Transverse colon (tissue), 4 donors: ENCODE results near the gene UTP11. TPM values are rescaled to one million over a fixed set of nuclear protein-coding genes. Genes with fewer than 3 reads are reported as not detected.
A peak's percentile ranks its signal among the peaks of the same experiment; 100 is the strongest.

ENCODE experiments used
- DNase-seq: peaks from one replicate; pipeline ENCODE4 v3.0.0-alpha.2; 2019
- H3K27ac ChIP-seq, 4 donors: fragments of 200-600 bp; sonication (generic); 2 replicates each; pipeline ENCODE4 v1.5.1; 2016 to 2018; ENCODE audit warnings: inconsistent platforms in 4 of 4
- H3K27me3 ChIP-seq: fragments of 200-600 bp; sonication (generic); 2 replicates; pipeline ENCODE4 v1.5.1; 2017; ENCODE audit warnings: inconsistent platforms
- H3K36me3 ChIP-seq, 4 donors: fragments of 200-600 bp; sonication (generic); 2 replicates each; pipeline ENCODE4 v1.5.1; 2017 to 2019; ENCODE audit warnings: inconsistent platforms in 4 of 4
- H3K4me1 ChIP-seq, 4 donors: fragments of 200-600 bp; sonication (generic); 2 replicates each; pipeline ENCODE4 v1.5.1; 2017 to 2020; ENCODE audit warnings: inconsistent platforms in 4 of 4
- H3K4me3 ChIP-seq, 4 donors: fragments of 200-600 bp; sonication (generic); 1 replicate in 1 of 4; 2 replicates in 3 of 4; pipeline versions ENCODE4 v1.5.1 to v1.6.1; 2017 to 2019; ENCODE audit warnings: inconsistent platforms in 4 of 4
- H3K9me3 ChIP-seq, 2 donors: fragments of 200-600 bp; sonication (generic); 2 replicates each; pipeline ENCODE4 v1.5.1; 2017 to 2019; ENCODE audit warnings: inconsistent platforms in 2 of 2
- EP300 ChIP-seq: sonication (generic); formaldehyde crosslinking; IDR thresholded peaks from one replicate; pipeline ENCODE4 v1.6.1; 2017; ENCODE audit warnings: antibody characterized with exemption, low read depth
- POLR2A ChIP-seq: fragments of 450-650 bp; IDR thresholded peaks from one replicate; pipeline ENCODE4 v1.6.1; 2016; ENCODE audit warnings: antibody characterized with exemption, mild to moderate bottlenecking, moderate library complexity
- POLR2AphosphoS5 ChIP-seq, 3 donors: sonication (generic); formaldehyde crosslinking; IDR thresholded peaks; one replicate each; pipeline ENCODE4 v1.6.1; 2016; ENCODE audit warnings: antibody characterized with exemption in 3 of 3
- WGBS, 2 donors: methylation state at CpG; one replicate each; pipeline ENCODE4 v1.1.5; 2018; ENCODE audit warnings: low coverage in 1 of 2; 5-methylcytosine and 5-hydroxymethylcytosine counted together
- in situ Hi-C, 4 donors: fragments of 200-750 bp; cut with MboI; loops; one replicate each; pipeline versions ENCODE4 v1.15.0 to v1.15.1; 2017; ENCODE audit warnings: low sequenced_read_pairs in 3 of 4, low pct_ligation_motif_present in 1 of 4, low pct_unique_long_range_greater_than_20kb in 1 of 4
- intact Hi-C: fragments of 100-400 bp; cut with DNase I; formaldehyde crosslinking; loops from one replicate; pipeline ENCODE4 v1.15.1; 2023; ENCODE audit warnings: low total_unique reads
- total RNA-seq, 4 donors: library from RNA; depleted of rRNA; stranded (reverse); fragments of >200 nt; gene quantifications; one replicate each; pipeline ENCODE4 v1.1.0, GENCODE V29; 2016
- TF ChIP-seq, protein P1 (sequence below), 5 experiments: fragments of 200-600 bp in 3 of 5; fragments of 450-650 bp in 2 of 5; sonication (generic) in 3 of 5; IDR thresholded peaks; 1 replicate in 2 of 5; 2 replicates in 3 of 5; pipeline ENCODE4 v1.5.1; 2016 to 2017; ENCODE audit warnings: antibody characterized with exemption in 5 of 5, inconsistent platforms in 3 of 5, mild to moderate bottlenecking in 2 of 5, moderate library complexity in 1 of 5

The UTP11 gene
- total RNA-seq, 4 donors from 2014 or later = 3.2 to 22.2 (median 15.3) TPM

- in situ Hi-C loops (loop anchor here in 2 of 4 donors (10.0 to 25.0 kb wide), 2 partner anchors 807 to 809 kb away; no protein-coding TSS in a partner anchor), intact Hi-C loops (no loop called here)
- 77 to 90% methylated on average over 2 to 3 of the region's 3 CpGs for WGBS, 2 donors
- Histone ChIP-seq H3K4me1 (peaks cover 14 to 20% (median 18%) of the 10 kb centered on the region in 4 donors), H3K4me3 (no peak overlapping the region), H3K27me3 (peaks cover 8% of the 10 kb centered on the region), H3K9me3 (no peaks in the 10 kb centered on the region), H3K36me3 (peaks cover 0 to 20% (median 8%) of the 10 kb centered on the region in 4 donors), H3K27ac (no peak overlapping the region)
- TF ChIP-seq, protein P1, sequence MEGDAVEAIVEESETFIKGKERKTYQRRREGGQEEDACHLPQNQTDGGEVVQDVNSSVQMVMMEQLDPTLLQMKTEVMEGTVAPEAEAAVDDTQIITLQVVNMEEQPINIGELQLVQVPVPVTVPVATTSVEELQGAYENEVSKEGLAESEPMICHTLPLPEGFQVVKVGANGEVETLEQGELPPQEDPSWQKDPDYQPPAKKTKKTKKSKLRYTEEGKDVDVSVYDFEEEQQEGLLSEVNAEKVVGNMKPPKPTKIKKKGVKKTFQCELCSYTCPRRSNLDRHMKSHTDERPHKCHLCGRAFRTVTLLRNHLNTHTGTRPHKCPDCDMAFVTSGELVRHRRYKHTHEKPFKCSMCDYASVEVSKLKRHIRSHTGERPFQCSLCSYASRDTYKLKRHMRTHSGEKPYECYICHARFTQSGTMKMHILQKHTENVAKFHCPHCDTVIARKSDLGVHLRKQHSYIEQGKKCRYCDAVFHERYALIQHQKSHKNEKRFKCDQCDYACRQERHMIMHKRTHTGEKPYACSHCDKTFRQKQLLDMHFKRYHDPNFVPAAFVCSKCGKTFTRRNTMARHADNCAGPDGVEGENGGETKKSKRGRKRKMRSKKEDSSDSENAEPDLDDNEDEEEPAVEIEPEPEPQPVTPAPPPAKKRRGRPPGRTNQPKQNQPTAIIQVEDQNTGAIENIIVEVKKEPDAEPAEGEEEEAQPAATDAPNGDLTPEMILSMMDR (IDR thresholded peaks at IDR 0.05) = no peak
- TF ChIP-seq EP300 = no peak
- TF ChIP-seq POLR2A = no peak
- no peak for TF ChIP-seq POLR2AphosphoS5 (IDR thresholded peaks at IDR 0.05)
- DNase-seq = no peak
These were observed 15.6 kb downstream of the UTP11 start for GRCh38 chr1:38028105-38028591.

- no peak overlapping the region for H3K4me3 ChIP-seq
- peaks cover 8% of the 10 kb centered on the region for H3K27me3 ChIP-seq
- no peaks in the 10 kb centered on the region for H3K9me3 ChIP-seq
- no peak overlapping the region for H3K27ac ChIP-seq
- TF ChIP-seq, protein P1 (IDR thresholded peaks at IDR 0.05) = no peak
- TF ChIP-seq POLR2A = no peak
- TF ChIP-seq POLR2AphosphoS5 (IDR thresholded peaks at IDR 0.05) = no peak
- no peak for TF ChIP-seq EP300
- H3K36me3 ChIP-seq = peaks cover 0 to 15% (median 6%) of the 10 kb centered on the region in 4 donors
- DNase-seq = no peak
- intact Hi-C loops = no loop called here
- in situ Hi-C loops = loop anchor here in 2 of 4 donors (10.0 to 25.0 kb wide), 2 partner anchors 806 to 809 kb away; no protein-coding TSS in a partner anchor
- 74% methylated on average over 2 of the region's 2 CpGs; no CpG with 5 or more reads in 1 of the 2 donors for WGBS, 2 donors
- H3K4me1 ChIP-seq = peaks cover 14 to 20% (median 18%) of the 10 kb centered on the region in 4 donors
These were observed 16.1 kb downstream of the UTP11 start for GRCh38 chr1:38028671-38029070.

DNA sequence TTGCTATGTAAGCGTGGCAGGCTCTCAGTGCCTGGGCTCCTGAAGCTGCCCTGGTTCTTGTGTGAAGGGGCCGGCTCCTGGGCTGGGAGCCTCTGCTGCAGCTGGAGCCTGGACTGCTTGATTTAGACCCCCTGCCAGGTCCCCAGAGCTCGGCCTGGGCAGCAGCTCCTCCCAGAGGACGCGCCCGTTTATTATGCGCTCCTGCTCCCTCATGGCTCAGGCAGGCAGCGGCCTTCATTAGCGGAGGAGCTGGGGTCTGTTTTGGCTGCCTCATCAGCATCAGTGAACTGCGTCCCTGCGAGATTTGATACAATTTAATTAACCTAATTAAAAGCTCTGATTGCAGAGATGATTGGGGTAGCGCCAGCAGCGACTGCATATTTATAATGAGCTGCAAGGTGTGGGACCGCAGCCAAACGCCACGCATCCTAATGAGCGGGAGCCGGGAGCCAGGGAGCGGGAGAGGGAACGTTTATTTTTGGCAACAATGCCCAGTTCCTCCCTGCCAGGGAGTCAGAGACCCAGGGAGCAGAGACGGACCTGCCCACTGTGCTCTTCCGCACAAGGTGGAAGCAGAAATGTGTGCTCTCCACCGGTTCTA is 16.6 kb downstream of the UTP11 start:
- H3K36me3 ChIP-seq = peaks cover 0 to 10% (median 5%) of the 10 kb centered on the region in 4 donors
- H3K4me3 ChIP-seq = no peak overlapping the region
- peak overlapping the region in 2 of 4 donors; percentile 11 to 35 for H3K27ac ChIP-seq
- intact Hi-C loops = no loop called here
- H3K27me3 ChIP-seq = peaks cover 8% of the 10 kb centered on the region
- no peaks in the 10 kb centered on the region for H3K9me3 ChIP-seq
- TF ChIP-seq EP300 (no peak), POLR2AphosphoS5 (IDR thresholded peaks at IDR 0.05) (no peak), POLR2A (no peak)
- TF ChIP-seq, protein P1 (IDR thresholded peaks at IDR 0.05) = no peak
- WGBS, 2 donors = 37 to 100% methylated on average over 1 to 23 of the region's 23 CpGs
- H3K4me1 ChIP-seq = peaks cover 14 to 20% (median 18%) of the 10 kb centered on the region in 4 donors
- in situ Hi-C loops = loop anchor here in 2 of 4 donors (10.0 to 25.0 kb wide), 2 partner anchors 806 to 808 kb away; no protein-coding TSS in a partner anchor
- no peak for DNase-seq

DNA sequence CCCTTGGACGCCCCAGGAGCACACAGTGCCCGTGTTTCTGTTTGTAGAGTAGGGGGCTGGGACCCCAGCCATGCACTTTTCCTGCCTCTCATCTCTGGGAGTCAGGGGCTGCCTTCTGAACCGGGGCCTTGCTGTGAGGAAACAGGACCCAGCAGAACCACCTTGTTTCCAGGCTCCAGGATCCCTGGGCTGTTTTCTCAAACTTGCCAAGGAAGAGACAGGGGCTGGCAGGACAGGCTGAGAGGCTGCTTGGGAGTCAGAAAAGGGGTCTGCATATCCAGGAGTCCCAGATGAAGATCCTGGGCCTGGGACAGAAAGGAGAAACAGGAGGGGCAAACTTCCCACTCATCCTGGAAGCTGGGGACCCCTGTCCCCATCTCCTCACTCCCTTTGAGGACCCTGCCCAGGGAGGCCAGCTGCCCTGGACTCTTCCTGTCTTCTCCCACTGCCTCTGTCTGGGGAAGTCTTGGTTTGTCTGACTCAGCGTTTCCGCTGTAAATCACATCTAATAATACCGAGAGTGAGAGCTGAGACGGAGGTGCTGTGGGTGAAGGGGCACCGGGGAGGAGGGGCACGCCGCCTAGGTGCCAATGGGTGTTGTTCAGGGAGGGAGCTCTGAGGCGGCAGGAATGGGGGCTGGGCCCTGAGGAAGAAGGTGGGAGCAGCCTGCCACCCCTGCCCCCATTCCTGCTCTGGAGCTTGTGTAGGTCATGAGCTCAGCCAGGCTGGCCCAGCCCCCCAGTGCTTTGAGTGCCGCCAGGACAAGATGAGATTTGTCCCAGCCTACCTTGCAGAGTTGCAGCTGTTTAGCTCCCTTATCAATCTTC is 17.4 kb downstream of the UTP11 start:
- peak; percentile 21 for DNase-seq
- TF ChIP-seq POLR2AphosphoS5 (IDR thresholded peaks at IDR 0.05) = no peak
- TF ChIP-seq, protein P1 (IDR thresholded peaks at IDR 0.05) = no peak
- TF ChIP-seq POLR2A = no peak
- TF ChIP-seq EP300 = no peak

More for the DNA sequence above, 17.4 kb downstream of the UTP11 start:
- in situ Hi-C loops = loop anchor here in 2 of 4 donors (10.0 to 25.0 kb wide), 2 partner anchors 805 to 807 kb away; no protein-coding TSS in a partner anchor
- H3K27me3 ChIP-seq = peaks cover 8% of the 10 kb centered on the region
- H3K27ac ChIP-seq = peak overlapping the region in 2 of 4 donors; percentile 11 to 35
- intact Hi-C loops = no loop called here
- peaks cover 14 to 20% (median 18%) of the 10 kb centered on the region in 4 donors for H3K4me1 ChIP-seq
- H3K36me3 ChIP-seq = peaks cover 0 to 9% (median 3%) of the 10 kb centered on the region in 4 donors
- no peak overlapping the region for H3K4me3 ChIP-seq
- H3K9me3 ChIP-seq = no peaks in the 10 kb centered on the region
- 13% methylated on average over 12 of the region's 12 CpGs; no CpG with 5 or more reads in 1 of the 2 donors for WGBS, 2 donors
